Measurements from ENCODE around the gene ISYNA1. TPM values are rescaled to one million over a fixed set of nuclear protein-coding genes. Genes with fewer than 3 reads are reported as not detected.

The ISYNA1 gene
- total and polyA plus RNA-seq, 2 of the 13 experiments (the other 11 are each of a cell fraction or from before 2014, with no cell fraction given): 29.6 to 48.5 TPM

- no peak for FAIRE-seq
- in situ Hi-C loops (cut with HindIII; ENCODE audit: extremely low pct_ligation_motif_present, low pct_unique_long_range_greater_than_20kb) (no loop called here), intact Hi-C loops (cut with micrococcal nuclease; ENCODE audit: unreplicated experiment) (no loop called here)
- no peak overlapping the region for H3K4me2 ChIP-seq (ENCODE audit: low read depth, low read length)
- no peaks in the 10 kb centered on the region for H3K27me3 ChIP-seq (ENCODE audit: control insufficient read depth in 1 of 2, insufficient read depth in 2 of 2, low read length in 2 of 2)
- H3K9ac ChIP-seq (ENCODE audit: insufficient read depth, low read depth, low read length): no peak overlapping the region
- no peak for ATAC-seq
- DNase-seq (ENCODE audit: low spot score): no peak
- ChIA-PET POLR2A (interaction anchor here (1.0 to 1.5 kb wide), 3 partner anchors 13 to 90 kb away, joined by 3 to 4 read pairs (median 3); partner anchors contain the start of gene UBA52), CTCF (ENCODE audit: low intra/inter-chr PET ratio, low total read pairs) (no interaction called here)
- BruUV-seq (replicated peaks): no TSS peak
- H3K79me2 ChIP-seq (ENCODE audit: insufficient read depth, low read length): peaks cover 82% of the 10 kb centered on the region
- H3K4me1 ChIP-seq (ENCODE audit: insufficient read depth, low read length): peaks cover 80% of the 10 kb centered on the region
- H3K4me3 ChIP-seq (replicated peaks in 1 of 3; ENCODE audit: insufficient read depth in 1 of 3, low read depth in 2 of 3, low read length in 3 of 3): no peak overlapping the region
- no peaks in the 10 kb centered on the region; a peak in 1 of 5 replicates for H3K36me3 ChIP-seq (replicated peaks in 1 of 2; ENCODE audit: control insufficient read depth in 1 of 2, insufficient read depth in 2 of 2, low read length in 2 of 2)
- TF ChIP-seq HDAC6 (IDR thresholded peaks at IDR 0.05; ENCODE audit: low read depth, low read length): no peak
- TF ChIP-seq ZNF709 (CRISPR knock-in tag; IDR thresholded peaks at IDR 0.05): no peak
- no peak for TF ChIP-seq ELF4 (CRISPR knock-in tag; IDR thresholded peaks at IDR 0.05; ENCODE audit: borderline replicate concordance)
- TF ChIP-seq, protein P1, sequence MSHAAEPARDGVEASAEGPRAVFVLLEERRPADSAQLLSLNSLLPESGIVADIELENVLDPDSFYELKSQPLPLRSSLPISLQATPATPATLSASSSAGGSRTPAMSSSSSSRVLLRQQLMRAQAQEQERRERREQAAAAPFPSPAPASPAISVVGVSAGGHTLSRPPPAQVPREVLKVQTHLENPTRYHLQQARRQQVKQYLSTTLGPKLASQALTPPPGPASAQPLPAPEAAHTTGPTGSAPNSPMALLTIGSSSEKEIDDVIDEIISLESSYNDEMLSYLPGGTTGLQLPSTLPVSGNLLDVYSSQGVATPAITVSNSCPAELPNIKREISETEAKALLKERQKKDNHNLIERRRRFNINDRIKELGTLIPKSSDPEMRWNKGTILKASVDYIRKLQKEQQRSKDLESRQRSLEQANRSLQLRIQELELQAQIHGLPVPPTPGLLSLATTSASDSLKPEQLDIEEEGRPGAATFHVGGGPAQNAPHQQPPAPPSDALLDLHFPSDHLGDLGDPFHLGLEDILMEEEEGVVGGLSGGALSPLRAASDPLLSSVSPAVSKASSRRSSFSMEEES (CRISPR knock-in tag; IDR thresholded peaks at IDR 0.05): no peak
- TF ChIP-seq KLF11 (CRISPR knock-in tag; IDR thresholded peaks at IDR 0.05): no peak
- no peak for TF ChIP-seq AGO2 (optimal IDR thresholded peaks at IDR 0.05; ENCODE audit: low read depth, low read length)
- peak; percentile 17 to 27; a peak in 2 of 4 replicates for TF ChIP-seq MAFK (conservative IDR thresholded peaks at IDR 0.05 in 1 of 2, IDR thresholded peaks at IDR 0.05 in 1 of 2; ENCODE audit: low read length in 2 of 2)
- TF ChIP-seq ZNF782 (CRISPR knock-in tag; IDR thresholded peaks at IDR 0.05; ENCODE audit: borderline replicate concordance): no peak
- H4K20me1 ChIP-seq (ENCODE audit: insufficient read depth, low read length): peaks cover 25% of the 10 kb centered on the region
- H3K9me3 ChIP-seq (ENCODE audit: low read length): no peaks in the 10 kb centered on the region
- no peak overlapping the region for H2AFZ ChIP-seq (ENCODE audit: low read length)
- no peak overlapping the region for H3K27ac ChIP-seq (ENCODE audit: extremely low read length, insufficient read depth, low read length)
- 97% methylated on average over 12 of the region's 12 CpGs for WGBS (ENCODE audit: low lambda C conversion rate)
Observed at GRCh38 chr19:18481505-18482222, 43.7 kb upstream of the ISYNA1 start.
